GM19351 (cell line): ENCODE data around the gene C1GALT1.

ENCODE experiments used
- ATAC-seq: cut with Tn5 transposase; IDR thresholded peaks from one replicate; pipeline ENCODE4 v1.9.1; 2021; ENCODE audit warnings: mild to moderate bottlenecking, moderate library complexity; ENCODE audit not compliant: unreplicated experiment

C1GALT1 gene

GRCh38 chr7:7265081-7266075, 83.0 kb downstream of the C1GALT1 start:
- ATAC-seq: no peak

- ATAC-seq: no peak
Observed at GRCh38 chr7:7266257-7266881, 84.0 kb downstream of the C1GALT1 start.

- ATAC-seq: no peak
Observed at GRCh38 chr7:7271094-7271874, 88.9 kb downstream of the C1GALT1 start.

GRCh38 chr7:7272294-7272693, 90.0 kb downstream of the C1GALT1 start:
- ATAC-seq: no peak

- ATAC-seq: no peak
Observed at GRCh38 chr7:7274782-7275181, 92.4 kb downstream of the C1GALT1 start.

GRCh38 chr7:7276161-7276560, 93.8 kb downstream of the C1GALT1 start:
- no peak for ATAC-seq

- no peak for ATAC-seq
Observed at GRCh38 chr7:7290429-7291122, 108.2 kb downstream of the C1GALT1 start.

GRCh38 chr7:7292085-7292484, 109.7 kb downstream of the C1GALT1 start:
- ATAC-seq: no peak

GRCh38 chr7:7292608-7293007, 110.3 kb downstream of the C1GALT1 start:
- ATAC-seq: no peak

- ATAC-seq: no peak
Observed at GRCh38 chr7:7293092-7293491, 110.7 kb downstream of the C1GALT1 start.

- ATAC-seq: no peak
Observed at GRCh38 chr7:7294911-7295310, 112.6 kb downstream of the C1GALT1 start.
